ENCODE measurements around the gene UTP11. TPM values are rescaled to one million over a fixed set of nuclear protein-coding genes. Genes with fewer than 3 reads are reported as not detected.

The UTP11 gene
- total RNA-seq, 1 donor, result 18.2 TPM

GRCh38 chr1:38061883-38062328, 49.4 kb downstream of the UTP11 start:
- Histone ChIP-seq H3K27me3 (ENCODE audit: insufficient read depth, low read length) (no peaks in the 10 kb centered on the region), H3K9me3 (ENCODE audit: low read depth, low read length) (no peaks in the 10 kb centered on the region), H3K4me3 (ENCODE audit: low read length) (no peak overlapping the region), H3K4me1 (ENCODE audit: insufficient read depth, low read length) (no peaks in the 10 kb centered on the region)

GRCh38 chr1:38062361-38063288, 50.1 kb downstream of the UTP11 start:
- Histone ChIP-seq H3K4me1 (ENCODE audit: insufficient read depth, low read length) (no peaks in the 10 kb centered on the region), H3K27me3 (ENCODE audit: insufficient read depth, low read length) (no peaks in the 10 kb centered on the region), H3K4me3 (ENCODE audit: low read length) (no peak overlapping the region), H3K9me3 (ENCODE audit: low read depth, low read length) (no peaks in the 10 kb centered on the region)

- Histone ChIP-seq H3K27me3 (ENCODE audit: insufficient read depth, low read length) (no peaks in the 10 kb centered on the region), H3K4me1 (ENCODE audit: insufficient read depth, low read length) (no peaks in the 10 kb centered on the region)
These were observed 51.1 kb downstream of the UTP11 start for GRCh38 chr1:38063616-38064015.

GRCh38 chr1:38064197-38064903, 51.8 kb downstream of the UTP11 start:
- H3K4me1 ChIP-seq (ENCODE audit: insufficient read depth, low read length), result no peaks in the 10 kb centered on the region
- H3K4me3 ChIP-seq (ENCODE audit: low read length), result no peak overlapping the region
- H3K9me3 ChIP-seq (ENCODE audit: low read depth, low read length), result no peaks in the 10 kb centered on the region
- H3K27me3 ChIP-seq (ENCODE audit: insufficient read depth, low read length), result no peaks in the 10 kb centered on the region

More at GRCh38 chr1:38063616-38064015, 51.1 kb downstream of the UTP11 start:
- H3K9me3 ChIP-seq (ENCODE audit: low read depth, low read length), result no peaks in the 10 kb centered on the region
- no peak overlapping the region for H3K4me3 ChIP-seq (ENCODE audit: low read length)

- Histone ChIP-seq H3K27me3 (ENCODE audit: insufficient read depth, low read length) (peaks cover 3% of the 10 kb centered on the region), H3K9me3 (ENCODE audit: low read depth, low read length) (no peaks in the 10 kb centered on the region), H3K4me3 (ENCODE audit: low read length) (no peak overlapping the region), H3K4me1 (ENCODE audit: insufficient read depth, low read length) (no peaks in the 10 kb centered on the region)
These were observed 55.9 kb downstream of the UTP11 start for GRCh38 chr1:38068220-38068979.

GRCh38 chr1:38068980-38069340, 56.4 kb downstream of the UTP11 start:
- no peak overlapping the region for H3K4me3 ChIP-seq (ENCODE audit: low read length)
- no peaks in the 10 kb centered on the region for H3K4me1 ChIP-seq (ENCODE audit: insufficient read depth, low read length)
- H3K27me3 ChIP-seq (ENCODE audit: insufficient read depth, low read length), result peaks cover 3% of the 10 kb centered on the region

GRCh38 chr1:38071312-38072256, 59.0 kb downstream of the UTP11 start:
- Histone ChIP-seq H3K27me3 (ENCODE audit: insufficient read depth, low read length) (peaks cover 3% of the 10 kb centered on the region), H3K4me1 (ENCODE audit: insufficient read depth, low read length) (no peaks in the 10 kb centered on the region), H3K9me3 (ENCODE audit: low read depth, low read length) (no peaks in the 10 kb centered on the region), H3K4me3 (ENCODE audit: low read length) (no peak overlapping the region)

More at GRCh38 chr1:38068980-38069340, 56.4 kb downstream of the UTP11 start:
- H3K9me3 ChIP-seq (ENCODE audit: low read depth, low read length), result no peaks in the 10 kb centered on the region

- Histone ChIP-seq H3K4me3 (ENCODE audit: low read length) (no peak overlapping the region), H3K4me1 (ENCODE audit: insufficient read depth, low read length) (no peaks in the 10 kb centered on the region), H3K27me3 (ENCODE audit: insufficient read depth, low read length) (peaks cover 3% of the 10 kb centered on the region), H3K9me3 (ENCODE audit: low read depth, low read length) (no peaks in the 10 kb centered on the region)
These were observed 60.3 kb downstream of the UTP11 start for GRCh38 chr1:38072858-38073257.

GRCh38 chr1:38073534-38074301, 61.2 kb downstream of the UTP11 start:
- peaks cover 3% of the 10 kb centered on the region for H3K27me3 ChIP-seq (ENCODE audit: insufficient read depth, low read length)
- no peak overlapping the region for H3K4me3 ChIP-seq (ENCODE audit: low read length)
- H3K9me3 ChIP-seq (ENCODE audit: low read depth, low read length), result no peaks in the 10 kb centered on the region
- H3K4me1 ChIP-seq (ENCODE audit: insufficient read depth, low read length), result no peaks in the 10 kb centered on the region

- Histone ChIP-seq H3K9me3 (ENCODE audit: low read depth, low read length) (no peaks in the 10 kb centered on the region), H3K4me1 (ENCODE audit: insufficient read depth, low read length) (no peaks in the 10 kb centered on the region), H3K27me3 (ENCODE audit: insufficient read depth, low read length) (peaks cover 3% of the 10 kb centered on the region), H3K4me3 (ENCODE audit: low read length) (no peak overlapping the region)
These were observed 61.8 kb downstream of the UTP11 start for GRCh38 chr1:38074302-38074677.

Other genes starting within 250 kb of the UTP11 start
- not detected for gene EPHA10, start 247.6 kb upstream of the UTP11 start, total RNA-seq
- 0.42 TPM for gene MANEAL, start 218.9 kb upstream of the UTP11 start, total RNA-seq
- 8.5 TPM for gene C1orf122, start 204.9 kb upstream of the UTP11 start, total RNA-seq
- gene YRDC, start 204.5 kb upstream of the UTP11 start, total RNA-seq, result 22.2 TPM
- gene MTF1, start 153.1 kb upstream of the UTP11 start, total RNA-seq, result 8.2 TPM
- gene INPP5B, start 65.7 kb upstream of the UTP11 start, total RNA-seq, result 18.6 TPM
- gene SF3A3, start 22.7 kb upstream of the UTP11 start, total RNA-seq, result 65.1 TPM
- gene FHL3, start 7.2 kb upstream of the UTP11 start, total RNA-seq, result 8.3 TPM
- 0.10 TPM for gene POU3F1, start 34.1 kb downstream of the UTP11 start, total RNA-seq

Data from mononuclear cell (primary cell).